ENCODE data around the gene FNTB. TPM values are rescaled to one million over a fixed set of nuclear protein-coding genes. Genes with fewer than 3 reads are reported as not detected.
A peak's percentile ranks its signal among the peaks of the same experiment; 100 is the strongest.

FNTB gene
- total and polyA plus RNA-seq, 2 experiments from 2014 or later: 18.1 to 24.3 TPM

GRCh38 chr14:64979336-64980074 is 7.2 kb upstream of the FNTB start:
- TF ChIP-seq CTCF (IDR thresholded peaks at IDR 0.05; ENCODE audit: poor library complexity) (no peak), EZH2phosphoT487 (IDR thresholded peaks at IDR 0.05; ENCODE audit: low read depth, severe bottlenecking, unreplicated experiment) (no peak), EZH2 (IDR thresholded peaks at IDR 0.05; ENCODE audit: borderline replicate concordance) (no peak)
- Histone ChIP-seq H4K20me1 (ENCODE audit: insufficient read depth, poor library complexity, severe bottlenecking) (no peaks in the 10 kb centered on the region), H3K27me3 (no peaks in the 10 kb centered on the region), H3K36me3 (replicated peaks; ENCODE audit: insufficient read depth, low read depth) (no peaks in the 10 kb centered on the region), H3K4me1 (ENCODE audit: insufficient read depth) (peaks cover 6% of the 10 kb centered on the region), H3K4me2 (no peak overlapping the region), H2AFZ (peak overlapping the region; percentile 18), H3K9me2 (replicated peaks; ENCODE audit: insufficient read depth) (no peaks in the 10 kb centered on the region), H3K79me2 (no peaks in the 10 kb centered on the region), H3K4me3 (no peak overlapping the region), H3K9me3 (ENCODE audit: low read depth) (no peaks in the 10 kb centered on the region), H3K27ac (peak overlapping the region; percentile 86)
- WGBS (ENCODE audit: low lambda C conversion rate, missing lambda C conversion rate): 55% methylated on average over 5 of the region's 5 CpGs
- DNase-seq (ENCODE audit: low spot score): peak; percentile 36

GRCh38 chr14:64983439-64984310 is 3.0 kb upstream of the FNTB start:
- Histone ChIP-seq H4K20me1 (ENCODE audit: insufficient read depth, poor library complexity, severe bottlenecking) (no peaks in the 10 kb centered on the region), H3K9me2 (replicated peaks; ENCODE audit: insufficient read depth) (no peaks in the 10 kb centered on the region), H3K36me3 (replicated peaks; ENCODE audit: insufficient read depth, low read depth) (no peaks in the 10 kb centered on the region), H3K4me2 (peak overlapping the region; percentile 81), H3K27ac (no peak overlapping the region), H3K9me3 (ENCODE audit: low read depth) (no peaks in the 10 kb centered on the region), H3K4me1 (ENCODE audit: insufficient read depth) (peaks cover 15% of the 10 kb centered on the region), H2AFZ (peak overlapping the region; percentile 38), H3K4me3 (no peak overlapping the region), H3K27me3 (no peaks in the 10 kb centered on the region), H3K79me2 (peaks cover 15% of the 10 kb centered on the region)
- TF ChIP-seq CTCF (IDR thresholded peaks at IDR 0.05; ENCODE audit: poor library complexity) (peak; percentile 69), EZH2 (IDR thresholded peaks at IDR 0.05; ENCODE audit: borderline replicate concordance) (no peak)
- 11% methylated on average over 15 of the region's 15 CpGs for WGBS (ENCODE audit: low lambda C conversion rate, missing lambda C conversion rate)
- DNase-seq (ENCODE audit: low spot score): peak; percentile 79

GRCh38 chr14:64987438-64987767 is 708 bp downstream of the FNTB start:
- H3K27ac ChIP-seq: peak overlapping the region; percentile 89
- H3K4me2 ChIP-seq: peak overlapping the region; percentile 78
- H4K20me1 ChIP-seq (ENCODE audit: insufficient read depth, poor library complexity, severe bottlenecking): no peaks in the 10 kb centered on the region
- H3K4me1 ChIP-seq (ENCODE audit: insufficient read depth): peaks cover 9% of the 10 kb centered on the region
- TF ChIP-seq EZH2phosphoT487 (IDR thresholded peaks at IDR 0.05; ENCODE audit: low read depth, severe bottlenecking, unreplicated experiment) (no peak), CTCF (IDR thresholded peaks at IDR 0.05; ENCODE audit: poor library complexity) (no peak), EZH2 (IDR thresholded peaks at IDR 0.05; ENCODE audit: borderline replicate concordance) (no peak)
- 2% methylated on average over 8 of the region's 8 CpGs for WGBS (ENCODE audit: low lambda C conversion rate, missing lambda C conversion rate)
- H2AFZ ChIP-seq: peak overlapping the region; percentile 71
- peak overlapping the region; percentile 79 for H3K4me3 ChIP-seq
- no peaks in the 10 kb centered on the region for H3K27me3 ChIP-seq
- H3K9me2 ChIP-seq (replicated peaks; ENCODE audit: insufficient read depth): no peaks in the 10 kb centered on the region
- no peak for DNase-seq (ENCODE audit: low spot score)
- H3K9me3 ChIP-seq (ENCODE audit: low read depth): no peaks in the 10 kb centered on the region
- H3K36me3 ChIP-seq (replicated peaks; ENCODE audit: insufficient read depth, low read depth): no peaks in the 10 kb centered on the region
- H3K79me2 ChIP-seq: peaks cover 43% of the 10 kb centered on the region

Measured in hepatocyte (in vitro differentiated cells).